HT1080 (cell line): ENCODE measurements around the gene ADRB2. TPM values are rescaled to one million over a fixed set of nuclear protein-coding genes. Genes with fewer than 3 reads are reported as not detected.

Experiments used
- DNase-seq: peaks from one replicate; pipeline ENCODE4 v3.0.0-alpha.2; 2015; ENCODE audit warnings: low read depth
- total RNA-seq: library from RNA; depleted of rRNA; stranded (reverse); fragments of >200 nt; shearing (Covaris generic); gene quantifications from 2 replicates; pipeline ENCODE4 v1.2.3, GENCODE V29; 2014

Gene ADRB2
- total RNA-seq, 1 experiment from 2014 or later, result 0.11 TPM

- no peak for DNase-seq
Measured at GRCh38 chr5:148830211-148830610, 3.8 kb downstream of the ADRB2 start.

- DNase-seq, result no peak
Measured at GRCh38 chr5:148831590-148832565, 5.5 kb downstream of the ADRB2 start.

GRCh38 chr5:148833122-148833521 is 6.7 kb downstream of the ADRB2 start:
- no peak for DNase-seq

GRCh38 chr5:148833925-148834324 is 7.5 kb downstream of the ADRB2 start:
- DNase-seq, result no peak

- no peak for DNase-seq
Measured at GRCh38 chr5:148834689-148835088, 8.3 kb downstream of the ADRB2 start.

GRCh38 chr5:148836272-148837250 is 10.2 kb downstream of the ADRB2 start:
- no peak for DNase-seq

- DNase-seq, result no peak
Measured at GRCh38 chr5:148837383-148837782, 11.0 kb downstream of the ADRB2 start.

GRCh38 chr5:148838357-148838756 is 11.9 kb downstream of the ADRB2 start:
- DNase-seq, result no peak

GRCh38 chr5:148839960-148840359 is 13.5 kb downstream of the ADRB2 start:
- no peak for DNase-seq

GRCh38 chr5:148840531-148840930 is 14.1 kb downstream of the ADRB2 start:
- DNase-seq, result no peak

GRCh38 chr5:148841519-148841918 is 15.1 kb downstream of the ADRB2 start:
- DNase-seq, result no peak

- no peak for DNase-seq
Measured at GRCh38 chr5:148842161-148842560, 15.8 kb downstream of the ADRB2 start.

- DNase-seq, result peak; percentile 56
Measured at GRCh38 chr5:148843510-148844318, 17.3 kb downstream of the ADRB2 start.

- DNase-seq, result no peak
Measured at GRCh38 chr5:148844433-148845280, 18.2 kb downstream of the ADRB2 start.

GRCh38 chr5:148846930-148847329 is 20.5 kb downstream of the ADRB2 start:
- DNase-seq, result peak; percentile 50

GRCh38 chr5:148847456-148847855 is 21.0 kb downstream of the ADRB2 start:
- DNase-seq, result no peak

GRCh38 chr5:148848393-148849031 is 22.1 kb downstream of the ADRB2 start:
- no peak for DNase-seq

- peak; percentile 26 for DNase-seq
Measured at GRCh38 chr5:148849461-148849860, 23.1 kb downstream of the ADRB2 start.

- no peak for DNase-seq
Measured at GRCh38 chr5:148850836-148851235, 24.4 kb downstream of the ADRB2 start.

- DNase-seq, result no peak
Measured at GRCh38 chr5:148853868-148854267, 27.5 kb downstream of the ADRB2 start.
